GM12801 (cell line): ENCODE results near the gene PRKAG2.

ENCODE experiments used
- TF ChIP-seq, protein P1 (sequence below): IDR thresholded peaks from one replicate; pipeline ENCODE4 v1.5.1; 2011; ENCODE audit warnings: control low read depth; ENCODE audit not compliant: insufficient read length; ENCODE audit errors: extremely low read depth

PRKAG2 gene

DNA sequence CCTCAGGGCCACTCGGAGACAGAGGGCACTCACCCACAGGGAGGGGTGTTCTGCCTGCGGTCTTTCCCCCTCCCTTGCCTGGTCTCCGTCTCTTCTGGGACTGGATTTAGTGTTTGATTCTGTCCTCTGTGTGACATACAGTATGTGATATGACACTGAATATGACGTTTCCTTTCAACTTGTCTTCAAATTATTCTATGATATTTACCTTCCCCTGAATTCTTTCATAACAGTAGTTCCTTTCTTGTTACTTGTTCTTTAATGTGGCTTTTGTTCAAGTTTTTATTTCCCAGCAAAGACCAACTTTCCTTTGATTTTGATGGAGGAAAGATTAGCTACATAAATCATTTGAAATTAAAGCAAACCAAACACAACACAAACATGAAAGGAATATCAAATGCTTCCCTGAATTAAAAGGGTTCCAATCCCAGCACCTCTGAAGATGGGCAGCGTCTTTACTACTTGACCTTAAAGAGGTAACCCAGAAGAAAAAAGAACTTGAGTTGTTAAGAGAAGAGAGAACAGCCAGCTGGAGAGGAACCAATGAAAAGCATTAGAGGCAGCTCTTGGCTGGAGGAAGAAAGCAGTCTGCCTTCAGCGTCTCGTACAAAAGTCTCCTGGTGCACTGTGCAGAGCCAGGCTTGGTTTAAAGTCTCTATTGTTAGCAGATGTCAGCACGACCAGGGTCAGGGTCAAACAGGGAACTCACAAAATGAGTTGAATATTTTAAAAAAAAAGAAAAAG is 338.9 kb downstream of the PRKAG2 start:
- TF ChIP-seq, protein P1, sequence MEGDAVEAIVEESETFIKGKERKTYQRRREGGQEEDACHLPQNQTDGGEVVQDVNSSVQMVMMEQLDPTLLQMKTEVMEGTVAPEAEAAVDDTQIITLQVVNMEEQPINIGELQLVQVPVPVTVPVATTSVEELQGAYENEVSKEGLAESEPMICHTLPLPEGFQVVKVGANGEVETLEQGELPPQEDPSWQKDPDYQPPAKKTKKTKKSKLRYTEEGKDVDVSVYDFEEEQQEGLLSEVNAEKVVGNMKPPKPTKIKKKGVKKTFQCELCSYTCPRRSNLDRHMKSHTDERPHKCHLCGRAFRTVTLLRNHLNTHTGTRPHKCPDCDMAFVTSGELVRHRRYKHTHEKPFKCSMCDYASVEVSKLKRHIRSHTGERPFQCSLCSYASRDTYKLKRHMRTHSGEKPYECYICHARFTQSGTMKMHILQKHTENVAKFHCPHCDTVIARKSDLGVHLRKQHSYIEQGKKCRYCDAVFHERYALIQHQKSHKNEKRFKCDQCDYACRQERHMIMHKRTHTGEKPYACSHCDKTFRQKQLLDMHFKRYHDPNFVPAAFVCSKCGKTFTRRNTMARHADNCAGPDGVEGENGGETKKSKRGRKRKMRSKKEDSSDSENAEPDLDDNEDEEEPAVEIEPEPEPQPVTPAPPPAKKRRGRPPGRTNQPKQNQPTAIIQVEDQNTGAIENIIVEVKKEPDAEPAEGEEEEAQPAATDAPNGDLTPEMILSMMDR: no peak

DNA sequence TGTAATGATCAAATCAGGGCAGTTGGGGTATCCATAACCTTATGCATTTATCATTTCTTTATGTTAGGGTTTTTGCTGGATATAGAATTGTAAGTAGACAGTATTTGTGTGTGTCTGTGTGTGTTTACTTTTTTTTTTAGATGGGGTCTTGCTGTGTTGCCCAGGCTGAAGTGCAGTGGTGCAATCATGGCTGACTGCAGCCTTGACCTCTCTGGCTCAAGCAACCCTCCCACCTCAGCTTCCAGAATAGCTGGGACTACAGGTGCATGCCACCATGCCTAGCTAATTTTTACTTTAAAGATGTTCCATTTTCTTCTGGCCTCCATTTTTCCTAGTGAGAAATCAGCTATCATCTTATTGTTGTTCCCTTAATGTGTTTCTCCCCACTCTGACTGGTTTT is 347.1 kb downstream of the PRKAG2 start:
- TF ChIP-seq, protein P1: no peak

DNA sequence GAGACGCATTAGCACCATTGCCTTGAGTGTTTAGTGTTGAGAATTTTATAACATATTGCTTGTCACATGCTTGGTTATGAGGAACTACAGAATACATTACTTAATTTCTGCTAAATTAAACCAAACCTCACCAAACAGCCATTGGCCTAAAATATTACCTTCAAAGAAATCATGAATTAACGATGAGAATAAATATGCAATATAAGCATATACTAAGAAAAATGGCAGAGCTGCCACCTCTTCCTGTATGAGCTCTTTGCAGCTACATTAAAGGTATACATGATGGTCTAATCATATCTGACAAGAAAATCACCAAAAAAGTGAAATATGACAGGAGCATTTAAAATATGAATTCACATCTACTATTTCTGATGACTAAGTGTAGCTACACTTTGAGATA is 352.1 kb downstream of the PRKAG2 start:
- TF ChIP-seq, protein P1: no peak

DNA sequence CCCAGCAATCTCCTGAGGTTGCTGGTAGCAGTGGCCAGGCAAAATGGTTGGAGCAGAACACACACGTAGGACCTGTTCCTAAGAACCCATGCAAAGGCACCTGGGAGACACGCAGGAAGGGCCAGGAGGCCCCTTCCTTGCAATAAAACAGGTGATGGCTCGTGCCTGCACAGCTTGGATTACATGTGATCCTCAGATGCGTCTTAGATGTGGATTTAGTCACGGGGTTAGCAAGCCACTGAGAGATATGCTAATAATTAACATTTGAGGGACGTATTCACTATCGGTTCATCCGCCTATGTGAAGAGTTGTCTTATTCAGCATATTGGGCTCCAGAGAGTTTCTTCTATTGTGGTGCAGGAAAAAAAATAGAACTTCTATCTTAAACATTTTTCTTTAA is 352.6 kb downstream of the PRKAG2 start:
- TF ChIP-seq, protein P1: no peak

DNA sequence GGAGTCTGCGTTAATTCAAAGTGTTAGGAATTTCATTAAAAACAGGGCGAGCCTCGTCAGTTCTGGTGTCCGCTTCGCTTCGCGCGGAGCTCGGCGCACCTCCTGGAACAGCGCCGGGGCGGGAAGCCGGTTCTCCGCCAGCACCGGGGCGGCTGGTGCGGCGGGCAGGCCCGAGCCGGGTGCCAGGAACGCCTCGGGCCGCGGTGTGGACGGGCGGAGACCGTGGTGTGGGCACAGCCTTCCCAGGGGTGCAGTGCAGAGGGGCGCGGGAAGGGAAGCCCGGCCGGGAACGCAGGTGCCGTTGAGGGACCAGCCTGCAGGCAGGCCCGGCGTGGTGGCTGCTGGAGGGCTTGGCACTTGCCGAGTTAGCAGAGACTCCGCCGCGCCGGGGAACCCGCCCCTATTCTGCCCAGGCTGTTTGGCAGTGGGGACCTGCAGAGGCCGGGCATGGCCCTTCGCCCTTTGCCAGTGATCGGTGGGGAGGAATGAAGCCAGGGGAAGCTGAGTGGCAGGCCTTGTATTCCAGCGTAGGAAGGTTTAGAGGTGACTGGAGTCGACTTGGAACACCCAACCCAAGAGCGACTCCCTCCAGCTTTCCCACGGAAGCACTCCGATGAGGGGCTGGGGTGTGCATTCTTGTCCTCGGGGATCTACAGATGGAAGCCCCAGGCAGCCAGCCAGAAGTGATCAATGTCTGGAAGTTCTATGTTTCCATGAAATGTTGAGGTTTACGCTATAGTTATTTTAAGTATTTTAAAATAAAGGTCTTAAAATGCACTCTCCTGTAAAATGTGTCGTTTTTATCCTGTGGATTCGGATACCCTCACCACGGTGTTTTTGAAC is 356.3 kb downstream of the PRKAG2 start:
- TF ChIP-seq, protein P1: no peak

DNA sequence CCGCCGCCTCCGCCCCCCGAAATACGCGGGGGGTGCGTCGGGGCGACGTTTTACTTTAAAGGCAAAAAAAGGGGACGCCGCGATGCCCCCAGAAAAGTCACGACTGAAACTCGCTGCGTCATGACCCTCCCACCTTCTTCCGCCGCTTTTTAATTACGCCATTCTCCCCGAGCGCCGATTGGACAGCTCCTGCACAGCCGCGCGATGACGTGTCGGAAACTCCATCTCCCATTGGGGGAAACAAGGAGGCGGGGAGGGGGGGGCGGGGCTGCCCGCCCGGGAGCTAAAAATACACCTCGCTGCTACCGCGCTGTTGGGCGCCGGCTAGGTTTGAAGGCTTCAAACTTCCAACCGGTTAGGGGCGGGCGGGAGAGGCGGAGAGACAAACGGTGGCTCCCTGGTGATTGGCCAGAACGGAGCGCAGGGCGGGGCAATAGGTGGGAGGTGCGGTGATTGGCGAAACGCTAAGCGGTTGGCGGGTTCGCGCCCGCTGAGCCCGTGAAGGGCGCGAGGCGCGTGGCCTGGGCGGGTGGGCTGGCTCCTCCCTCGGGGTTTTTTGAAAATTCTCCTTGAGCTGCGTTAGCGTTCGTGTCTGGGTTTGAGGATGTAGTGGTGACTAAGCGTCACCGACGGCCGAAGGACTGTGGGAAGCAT is 357.0 kb downstream of the PRKAG2 start, which contains the start of gene RHEB:
TSS of gene RHEB (minus strand) at position 131 of the 654 bp plus-strand sequence. CDS start 384 bp downstream, outside the sequence.
- TF ChIP-seq, protein P1: no peak

DNA sequence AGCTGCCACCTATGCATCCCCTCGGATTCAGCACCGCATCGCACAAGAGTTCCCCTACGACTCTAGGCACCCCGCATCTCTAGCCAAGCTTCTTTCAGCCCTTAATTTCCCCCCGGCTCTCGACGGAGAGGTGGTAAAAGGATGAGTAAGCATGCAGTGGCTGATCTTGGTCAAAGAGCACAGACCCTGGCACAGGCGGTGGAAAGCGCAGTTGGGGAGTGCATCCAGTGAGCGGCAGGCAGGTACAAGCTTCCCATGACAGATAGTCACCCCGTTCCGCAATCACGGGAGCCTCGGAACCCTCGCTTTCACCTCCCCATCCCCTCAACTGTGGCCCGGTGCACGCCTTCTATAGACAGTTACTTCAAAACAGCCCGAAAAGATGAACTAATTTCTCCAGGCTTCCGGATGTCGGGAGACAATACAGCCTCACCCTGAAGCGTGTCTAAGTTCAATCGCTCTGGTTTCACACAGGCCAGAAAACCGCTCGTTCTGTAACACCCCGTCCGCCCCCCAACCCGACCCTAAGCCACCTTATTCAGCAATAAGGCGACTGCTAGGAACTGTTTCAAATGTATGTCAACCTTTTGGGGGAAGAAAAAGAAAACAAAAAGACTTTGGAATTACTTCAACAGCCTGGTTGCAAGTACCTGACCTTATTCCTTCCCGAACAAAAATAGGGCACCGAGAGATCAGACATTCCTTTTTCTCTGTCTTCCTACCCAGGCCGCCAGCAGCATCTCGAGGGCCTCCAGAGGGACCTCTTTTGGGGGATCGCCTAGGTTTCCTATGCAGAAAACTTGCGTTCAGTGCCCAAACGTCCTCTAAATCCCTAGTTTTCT is 358.6 kb downstream of the PRKAG2 start:
- TF ChIP-seq, protein P1: no peak
